ENCODE data around the gene MUC4.

DNA sequence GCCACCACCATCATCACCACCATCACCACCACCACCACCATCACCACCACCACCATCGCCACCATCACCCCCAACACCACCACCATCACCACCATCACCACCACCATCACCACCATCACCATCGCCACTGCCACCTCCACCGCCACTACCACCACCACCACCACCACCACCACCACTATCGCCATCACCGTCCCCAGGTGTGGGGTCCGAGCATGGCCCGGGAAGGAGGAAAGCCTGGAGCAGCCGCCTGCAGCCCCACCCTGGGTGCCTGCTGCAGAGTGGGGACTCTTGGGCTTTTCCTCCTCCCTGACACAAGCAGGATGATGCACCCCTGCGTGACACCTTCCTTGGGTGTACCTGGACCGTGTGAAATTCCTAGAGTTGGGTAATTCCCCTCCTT is 43.9 kb downstream of the MUC4 start:
- TF ChIP-seq CTCF (conservative IDR thresholded peaks at IDR 0.05; ENCODE audit: low read length) (no peak), EZH2phosphoT487 (IDR thresholded peaks at IDR 0.05; ENCODE audit: borderline replicate concordance) (no peak)
